GM23338 (cell line): ENCODE measurements around the gene SMAD3.

Experiments used
- CREB1 ChIP-seq: fragments of 250-450 bp; sonication (Bioruptor Pico); IDR thresholded peaks from 2 replicates; pipeline ENCODE4 v1.5.0; 2020; ENCODE audit warnings: low read depth, mild to moderate bottlenecking, moderate library complexity
- CTCF ChIP-seq, 2 experiments: fragments of 200-600 bp in 1 of 2; sonication (generic) in 1 of 2; conservative IDR thresholded peaks; 2 replicates each; pipeline versions ENCODE4 v1.5.1 to v1.6.1; 2016 to 2017; ENCODE audit warnings: antibody characterized with exemption in 2 of 2, low read depth in 2 of 2, mild to moderate bottlenecking in 2 of 2, moderate library complexity in 1 of 2
- ETS1 ChIP-seq: IDR thresholded peaks from 2 replicates; pipeline ENCODE4 v1.6.1; 2016; ENCODE audit warnings: antibody characterized with exemption
- EZH2 ChIP-seq: fragments of 200-600 bp; sonication (generic); IDR thresholded peaks from one replicate; pipeline ENCODE4 v1.8.0; 2017; ENCODE audit warnings: antibody characterized with exemption, mild to moderate bottlenecking, low read depth; ENCODE audit not compliant: unreplicated experiment
- EZH2phosphoT487 ChIP-seq: fragments of 200-600 bp; sonication (generic); IDR thresholded peaks from one replicate; pipeline ENCODE4 v1.8.1; 2018; ENCODE audit warnings: antibody characterized with exemption; ENCODE audit not compliant: unreplicated experiment
- NANOG ChIP-seq: IDR thresholded peaks from 2 replicates; pipeline ENCODE4 v1.6.1; 2016; ENCODE audit warnings: antibody characterized with exemption, borderline replicate concordance
- POLR2AphosphoS5 ChIP-seq: IDR thresholded peaks from 2 replicates; pipeline ENCODE4 v1.6.1; 2016; ENCODE audit warnings: antibody characterized with exemption, low read depth
- REST ChIP-seq: IDR thresholded peaks from one replicate; pipeline ENCODE4 v1.6.1; 2018; ENCODE audit warnings: antibody characterized with exemption; ENCODE audit not compliant: unreplicated experiment
- STAT1 ChIP-seq: IDR thresholded peaks from one replicate; pipeline ENCODE4 v1.6.1; 2016; ENCODE audit warnings: antibody characterized with exemption; ENCODE audit not compliant: unreplicated experiment

GRCh38 chr15:67066041-67066958, 898 bp downstream of the SMAD3 start:
- TF ChIP-seq POLR2AphosphoS5, result no peak
- TF ChIP-seq EZH2, result no peak
- no peak for TF ChIP-seq CREB1 (CRISPR knock-in tag)
- no peak for TF ChIP-seq EZH2phosphoT487
- no peak for TF ChIP-seq CTCF (conservative IDR thresholded peaks at IDR 0.05; ENCODE audit: low read depth in 2 of 2)
- TF ChIP-seq REST, result no peak
- TF ChIP-seq NANOG, result no peak
- TF ChIP-seq ETS1, result no peak
- no peak for TF ChIP-seq STAT1
